Ureter (tissue), 1 donor: ENCODE results near the gene TRIP10. TPM values are rescaled to one million over a fixed set of nuclear protein-coding genes. Genes with fewer than 3 reads are reported as not detected.
"Not testable (repeated sequence)": the region's sequence is repeated elsewhere in the genome, so short reads cannot be mapped to it uniquely, and the experiment has no call there.

Source experiments
- DNase-seq: peaks from one replicate; pipeline ENCODE4 v3.0.0-alpha.2; 2020; ENCODE audit warnings: low spot score
- total RNA-seq: library from RNA; stranded (reverse); gene quantifications from one replicate; pipeline ENCODE4 v1.2.4, GENCODE V29; 2023
- donor health status: DM: yes; HTN: yes; CAD: no.

The TRIP10 gene
- total RNA-seq, 1 donor from 2014 or later, result 86.0 TPM

GRCh38 chr19:6743714-6744380 lies 4.4 kb downstream of the TRIP10 start:
- peak; percentile 51 for DNase-seq

- peak; percentile 95 for DNase-seq
Observed at GRCh38 chr19:6744381-6745301, 5.2 kb downstream of the TRIP10 start.

- DNase-seq, result no peak
Observed at GRCh38 chr19:6745965-6746364, 6.5 kb downstream of the TRIP10 start.

- not testable (repeated sequence) for DNase-seq
Observed at GRCh38 chr19:6748543-6748942, 9.1 kb downstream of the TRIP10 start.

- DNase-seq, result peak; percentile 61
Observed at GRCh38 chr19:6750062-6750461, 10.6 kb downstream of the TRIP10 start.

GRCh38 chr19:6751189-6751588 lies 11.7 kb downstream of the TRIP10 start:
- no peak for DNase-seq

GRCh38 chr19:6752256-6753177 lies 13.0 kb downstream of the TRIP10 start:
- no peak for DNase-seq

- peak; percentile 81 for DNase-seq
Observed at GRCh38 chr19:6753178-6754031, 13.9 kb downstream of the TRIP10 start.

- no peak for DNase-seq
Observed at GRCh38 chr19:6754136-6754535, 14.7 kb downstream of the TRIP10 start.

- no peak for DNase-seq
Observed at GRCh38 chr19:6754653-6755463, 15.4 kb downstream of the TRIP10 start.

GRCh38 chr19:6760606-6761005 lies 21.1 kb downstream of the TRIP10 start:
- no peak for DNase-seq

- no peak for DNase-seq
Observed at GRCh38 chr19:6761053-6761676, 21.7 kb downstream of the TRIP10 start.

GRCh38 chr19:6762253-6762797 lies 22.8 kb downstream of the TRIP10 start:
- DNase-seq, result not testable (repeated sequence)

GRCh38 chr19:6765738-6766356 lies 26.4 kb downstream of the TRIP10 start:
- DNase-seq, result peak; percentile 92

GRCh38 chr19:6766357-6767080 lies 27.0 kb downstream of the TRIP10 start:
- no peak for DNase-seq

- DNase-seq, result no peak
Observed at GRCh38 chr19:6767081-6767356, 27.5 kb downstream of the TRIP10 start.

GRCh38 chr19:6767357-6768235 lies 28.1 kb downstream of the TRIP10 start, which contains the start of gene SH2D3A:
Gene SH2D3A, minus strand, starts transcription at chr19:6767435. Its CDS starts 3,687 bp downstream, at chr19:6763748.
- peak; percentile 95 for DNase-seq
